ENCODE results near the gene AGPAT3.
A peak's percentile ranks its signal among the peaks of the same experiment; 100 is the strongest.

Gene AGPAT3

DNA sequence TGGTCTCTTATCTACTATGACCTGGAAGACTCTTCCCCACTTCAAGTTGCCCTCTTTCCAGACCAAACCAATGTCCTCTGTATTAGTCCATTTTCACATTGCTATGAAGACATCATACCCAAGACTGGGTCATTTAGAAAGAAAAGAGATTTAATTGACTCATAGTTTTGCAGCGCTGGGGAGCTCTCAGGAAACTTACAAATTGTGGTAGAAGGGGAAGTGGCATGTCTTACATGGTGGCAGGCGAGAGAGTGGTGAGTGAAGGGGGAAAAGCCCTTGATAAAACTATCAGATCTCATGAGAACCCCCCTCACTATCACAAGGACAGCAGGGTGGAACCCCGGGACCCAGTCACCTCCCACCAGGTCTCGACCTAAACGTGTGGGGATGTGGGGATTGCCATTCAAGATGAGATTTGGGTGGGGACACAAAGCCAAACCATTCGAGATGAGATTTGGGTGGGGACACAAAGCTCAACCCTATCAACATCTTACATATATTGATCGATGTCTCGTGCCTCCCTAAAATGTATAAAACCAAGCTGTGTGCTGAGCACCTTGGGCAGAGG, 14.2 kb upstream of the AGPAT3 start:
- no peak overlapping the region for H3K4me3 ChIP-seq (ENCODE audit: low read depth, low read length)
- H3K4me1 ChIP-seq (ENCODE audit: control insufficient read depth, insufficient read depth, low read length) = no peaks in the 10 kb centered on the region
- CTCF ChIA-PET = no interaction called here
- no peaks in the 10 kb centered on the region for H3K36me3 ChIP-seq (ENCODE audit: control insufficient read depth in 2 of 2, insufficient read depth in 1 of 2, low read length in 2 of 2)
- TF ChIP-seq SETDB1 (IDR thresholded peaks at IDR 0.05; ENCODE audit: insufficient read length, low read length) (peak; percentile 75), GFI1B (tag by site-specific recombination; IDR thresholded peaks at IDR 0.05) (no peak)
- TF ChIP-seq, protein P1, sequence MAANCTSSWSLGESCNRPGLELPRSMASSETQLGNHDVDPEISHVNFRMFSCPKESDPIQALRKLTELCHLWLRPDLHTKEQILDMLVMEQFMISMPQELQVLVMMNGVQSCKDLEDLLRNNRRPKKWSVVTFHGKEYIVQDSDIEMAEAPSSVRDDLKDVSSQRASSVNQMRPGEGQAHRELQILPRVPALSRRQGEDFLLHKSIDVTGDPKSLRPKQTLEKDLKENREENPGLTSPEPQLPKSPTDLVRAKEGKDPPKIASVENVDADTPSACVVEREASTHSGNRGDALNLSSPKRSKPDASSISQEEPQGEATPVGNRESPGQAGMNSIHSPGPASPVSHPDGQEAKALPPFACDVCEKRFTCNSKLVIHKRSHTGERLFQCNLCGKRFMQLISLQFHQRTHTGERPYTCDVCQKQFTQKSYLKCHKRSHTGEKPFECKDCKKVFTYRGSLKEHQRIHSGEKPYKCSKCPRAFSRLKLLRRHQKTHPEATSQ (tag by site-specific recombination; IDR thresholded peaks at IDR 0.05) = peak; percentile 98
- H3K9me3 ChIP-seq (ENCODE audit: control insufficient read depth, insufficient read depth, low read depth, low read length) = no peaks in the 10 kb centered on the region
- POLR2A ChIA-PET = no interaction called here
- H3K27ac ChIP-seq (ENCODE audit: extremely low read depth, low read depth, low read length) = no peak overlapping the region

DNA sequence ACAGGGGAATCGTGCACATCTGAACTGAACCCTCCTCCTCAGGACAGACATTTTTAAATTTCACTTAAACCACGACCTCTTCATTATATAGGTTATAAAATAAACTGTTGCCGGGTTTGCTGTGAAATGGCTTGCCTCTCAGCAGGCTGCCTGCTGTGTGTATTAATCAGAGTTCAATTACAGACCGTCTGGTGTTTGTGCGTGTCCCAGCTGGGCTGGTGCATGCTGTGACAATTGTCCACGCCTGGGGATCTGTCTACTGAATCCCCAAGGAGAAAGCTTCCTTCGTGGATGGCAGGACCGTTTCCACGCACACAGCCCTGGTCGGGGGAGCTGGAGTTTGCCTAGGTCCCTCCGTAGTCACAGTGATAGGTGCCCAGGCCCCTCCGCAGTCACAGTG, 13.4 kb upstream of the AGPAT3 start:
- Histone ChIP-seq H3K36me3 (ENCODE audit: control insufficient read depth in 2 of 2, insufficient read depth in 1 of 2, low read length in 2 of 2) (no peaks in the 10 kb centered on the region), H3K4me1 (ENCODE audit: control insufficient read depth, insufficient read depth, low read length) (no peaks in the 10 kb centered on the region), H3K9me3 (ENCODE audit: control insufficient read depth, insufficient read depth, low read depth, low read length) (no peaks in the 10 kb centered on the region), H3K4me3 (ENCODE audit: low read depth, low read length) (no peak overlapping the region), H3K27ac (ENCODE audit: extremely low read depth, low read depth, low read length) (no peak overlapping the region)
- ChIA-PET CTCF (no interaction called here), POLR2A (no interaction called here)
- TF ChIP-seq ZNF266 (tag by site-specific recombination; IDR thresholded peaks at IDR 0.05; ENCODE audit: low read depth) (no peak), ZBTB20 (tag by site-specific recombination; IDR thresholded peaks at IDR 0.05) (peak; percentile 49; the same call in 1 of the 2 replicates), ZIC2 (tag by site-specific recombination; IDR thresholded peaks at IDR 0.05) (peak; percentile 91)

DNA sequence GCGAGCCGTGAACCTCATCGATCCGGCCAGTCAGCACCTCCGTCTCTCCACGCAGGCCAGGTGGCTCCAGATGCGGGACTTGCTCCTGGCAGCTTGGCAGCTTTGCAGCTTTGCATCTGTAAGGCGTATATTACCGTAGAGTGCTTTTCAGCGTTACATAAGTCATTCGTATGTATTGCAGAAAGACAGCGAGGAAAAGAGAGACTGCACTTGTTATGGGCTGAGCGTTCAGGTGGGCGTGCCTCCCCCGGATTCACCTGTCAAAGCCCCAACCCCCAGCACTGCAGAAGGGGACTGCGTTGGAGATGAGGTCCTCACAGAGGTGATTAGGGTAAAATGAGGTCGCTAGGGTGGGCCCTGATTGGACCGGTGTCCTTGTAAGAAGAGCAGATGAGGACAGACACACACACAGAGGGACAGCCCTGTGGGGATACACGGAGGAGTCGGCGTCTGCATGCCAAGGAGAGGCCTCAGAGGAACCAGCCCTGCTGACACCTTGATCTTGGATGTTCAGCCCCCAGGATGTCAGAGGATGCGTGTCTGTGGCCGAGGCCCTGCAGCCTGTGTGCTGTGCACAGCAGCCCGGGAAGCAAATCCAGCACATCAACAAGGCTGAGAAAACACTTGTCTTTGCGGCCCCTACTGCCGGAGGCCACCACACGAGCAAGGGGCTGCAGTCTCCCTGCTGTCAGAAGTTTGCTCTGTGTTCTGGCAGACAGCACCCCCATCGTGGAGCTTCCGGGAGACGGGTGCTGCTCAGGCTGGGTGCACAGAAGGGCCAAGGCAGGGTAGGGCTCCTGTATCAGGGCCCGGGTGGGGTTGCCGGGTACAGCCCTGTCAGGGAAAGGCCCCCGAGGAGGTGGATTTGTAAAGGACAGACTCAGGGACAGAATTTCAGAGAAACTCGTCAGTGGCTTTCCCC, 10.9 kb upstream of the AGPAT3 start:
- H3K4me3 ChIP-seq (ENCODE audit: low read depth, low read length) = no peak overlapping the region
- ChIA-PET CTCF (interaction anchor here (0.6 kb wide), 1 partner anchor 17 kb away, joined by 4 read pairs; no protein-coding TSS in a partner anchor), POLR2A (no interaction called here)
- H3K27ac ChIP-seq (ENCODE audit: extremely low read depth, low read depth, low read length) = no peak overlapping the region
- H3K4me1 ChIP-seq (ENCODE audit: control insufficient read depth, insufficient read depth, low read length) = no peaks in the 10 kb centered on the region
- H3K36me3 ChIP-seq (ENCODE audit: control insufficient read depth in 2 of 2, insufficient read depth in 1 of 2, low read length in 2 of 2) = no peaks in the 10 kb centered on the region
- H3K9me3 ChIP-seq (ENCODE audit: control insufficient read depth, insufficient read depth, low read depth, low read length) = no peaks in the 10 kb centered on the region
- TF ChIP-seq REPIN1 (tag by site-specific recombination; IDR thresholded peaks at IDR 0.05; ENCODE audit: low read depth) = no peak
- TF ChIP-seq ZNF830 (tag by site-specific recombination; IDR thresholded peaks at IDR 0.05; ENCODE audit: low read depth) = no peak
- peak; percentile 61 for TF ChIP-seq EGR2 (tag by site-specific recombination; IDR thresholded peaks at IDR 0.05; ENCODE audit: low read depth)
- TF ChIP-seq ZNF660 (tag by site-specific recombination; IDR thresholded peaks at IDR 0.05) = no peak
- TF ChIP-seq ZNF175 (tag by site-specific recombination; IDR thresholded peaks at IDR 0.05) = no peak
- peak; percentile 99 for TF ChIP-seq ZNF548 (tag by site-specific recombination; IDR thresholded peaks at IDR 0.05)
- no peak for TF ChIP-seq ZNF658 (tag by site-specific recombination; IDR thresholded peaks at IDR 0.05)
- TF ChIP-seq ZNF549 (tag by site-specific recombination; IDR thresholded peaks at IDR 0.05) = no peak
- TF ChIP-seq, protein P2, sequence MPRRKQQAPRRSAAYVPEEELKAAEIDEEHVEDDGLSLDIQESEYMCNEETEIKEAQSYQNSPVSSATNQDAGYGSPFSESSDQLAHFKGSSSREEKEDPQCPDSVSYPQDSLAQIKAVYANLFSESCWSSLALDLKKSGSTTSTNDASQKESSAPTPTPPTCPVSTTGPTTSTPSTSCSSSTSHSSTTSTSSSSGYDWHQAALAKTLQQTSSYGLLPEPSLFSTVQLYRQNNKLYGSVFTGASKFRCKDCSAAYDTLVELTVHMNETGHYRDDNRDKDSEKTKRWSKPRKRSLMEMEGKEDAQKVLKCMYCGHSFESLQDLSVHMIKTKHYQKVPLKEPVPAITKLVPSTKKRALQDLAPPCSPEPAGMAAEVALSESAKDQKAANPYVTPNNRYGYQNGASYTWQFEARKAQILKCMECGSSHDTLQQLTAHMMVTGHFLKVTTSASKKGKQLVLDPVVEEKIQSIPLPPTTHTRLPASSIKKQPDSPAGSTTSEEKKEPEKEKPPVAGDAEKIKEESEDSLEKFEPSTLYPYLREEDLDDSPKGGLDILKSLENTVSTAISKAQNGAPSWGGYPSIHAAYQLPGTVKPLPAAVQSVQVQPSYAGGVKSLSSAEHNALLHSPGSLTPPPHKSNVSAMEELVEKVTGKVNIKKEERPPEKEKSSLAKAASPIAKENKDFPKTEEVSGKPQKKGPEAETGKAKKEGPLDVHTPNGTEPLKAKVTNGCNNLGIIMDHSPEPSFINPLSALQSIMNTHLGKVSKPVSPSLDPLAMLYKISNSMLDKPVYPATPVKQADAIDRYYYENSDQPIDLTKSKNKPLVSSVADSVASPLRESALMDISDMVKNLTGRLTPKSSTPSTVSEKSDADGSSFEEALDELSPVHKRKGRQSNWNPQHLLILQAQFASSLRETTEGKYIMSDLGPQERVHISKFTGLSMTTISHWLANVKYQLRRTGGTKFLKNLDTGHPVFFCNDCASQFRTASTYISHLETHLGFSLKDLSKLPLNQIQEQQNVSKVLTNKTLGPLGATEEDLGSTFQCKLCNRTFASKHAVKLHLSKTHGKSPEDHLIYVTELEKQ (tag by site-specific recombination; IDR thresholded peaks at IDR 0.05; ENCODE audit: borderline replicate concordance) = no peak
- no peak for TF ChIP-seq GLIS1 (tag by site-specific recombination; IDR thresholded peaks at IDR 0.05)
- TF ChIP-seq ZNF37A (tag by site-specific recombination; IDR thresholded peaks at IDR 0.05) = no peak
- TF ChIP-seq ZNF324 (tag by site-specific recombination; IDR thresholded peaks at IDR 0.05) = no peak
- no peak for TF ChIP-seq ZNF626 (tag by site-specific recombination; IDR thresholded peaks at IDR 0.05)
- TF ChIP-seq ZNF791 (tag by site-specific recombination; IDR thresholded peaks at IDR 0.05) = no peak
- TF ChIP-seq ZNF2 (tag by site-specific recombination; IDR thresholded peaks at IDR 0.05) = no peak
- no peak for TF ChIP-seq ZNF48 (tag by site-specific recombination; IDR thresholded peaks at IDR 0.05)
- TF ChIP-seq ZFHX2 (tag by site-specific recombination; conservative IDR thresholded peaks at IDR 0.05) = peak; percentile 56
- no peak for TF ChIP-seq YY2 (tag by site-specific recombination; IDR thresholded peaks at IDR 0.05)
- TF ChIP-seq ZNF677 (tag by site-specific recombination; IDR thresholded peaks at IDR 0.05) = no peak
- TF ChIP-seq ZNF600 (tag by site-specific recombination; IDR thresholded peaks at IDR 0.05) = peak; percentile 63
- no peak for TF ChIP-seq ZNF121 (tag by site-specific recombination; IDR thresholded peaks at IDR 0.05)
- no peak for TF ChIP-seq ZSCAN30 (tag by site-specific recombination; IDR thresholded peaks at IDR 0.05)
